Head of caudate nucleus (tissue), 42 donors: ENCODE measurements around the gene GIPC3.
"Not testable (repeated sequence)": the region's sequence is repeated elsewhere in the genome, so short reads cannot be mapped to it uniquely, and the experiment has no call there.

Experiments used
- DNase-seq, 42 donors: peaks; one replicate each; pipeline versions ENCODE4 v3.0.0 to v3.0.0-alpha.2; 2020 to 2021; ENCODE audit warnings: mixed read lengths in 7 of 42
- intact Hi-C: fragments of 100-400 bp; cut with DNase I; formaldehyde crosslinking; loops from one replicate; pipeline ENCODE4 v1.15.0; 2022

Gene GIPC3

DNA sequence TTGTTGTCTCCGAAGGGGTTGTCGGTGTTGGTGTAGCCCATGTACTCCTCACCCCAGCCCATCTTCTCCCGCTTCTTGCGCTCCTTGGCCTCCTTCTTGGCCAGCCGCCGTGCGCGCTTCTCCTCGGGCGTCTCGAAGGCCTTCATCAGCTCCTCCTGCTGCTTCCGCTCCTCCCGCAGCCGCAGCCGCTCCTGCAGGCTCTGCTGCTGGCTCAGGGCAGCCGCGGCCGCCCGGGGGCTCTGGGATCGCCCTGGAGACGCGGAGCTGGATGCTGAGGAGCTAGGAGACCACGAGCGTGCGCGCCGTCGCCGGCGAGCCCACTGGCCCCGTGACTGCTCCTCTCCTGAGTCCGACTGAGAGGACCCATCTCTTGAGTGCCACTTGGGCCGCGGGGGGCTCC, 38.4 kb downstream of the GIPC3 start:
- no peak for DNase-seq
- intact Hi-C loops: loop anchor here (5.0 kb wide), 1 partner anchor 46 kb away; no protein-coding TSS in a partner anchor

GRCh38 chr19:3625996-3626472, 40.8 kb downstream of the GIPC3 start:
- peak in 1 of 42 donors; percentile 54 for DNase-seq
- intact Hi-C loops: no loop called here

GRCh38 chr19:3626473-3627350, 41.4 kb downstream of the GIPC3 start, which contains the start of gene CACTIN:
CACTIN (minus strand) TSS chr19:3626790; CDS start chr19:3626762, 28 bp downstream.
- peak; percentile 96 to 100 (median 99) for DNase-seq
- intact Hi-C loops: no loop called here

DNA sequence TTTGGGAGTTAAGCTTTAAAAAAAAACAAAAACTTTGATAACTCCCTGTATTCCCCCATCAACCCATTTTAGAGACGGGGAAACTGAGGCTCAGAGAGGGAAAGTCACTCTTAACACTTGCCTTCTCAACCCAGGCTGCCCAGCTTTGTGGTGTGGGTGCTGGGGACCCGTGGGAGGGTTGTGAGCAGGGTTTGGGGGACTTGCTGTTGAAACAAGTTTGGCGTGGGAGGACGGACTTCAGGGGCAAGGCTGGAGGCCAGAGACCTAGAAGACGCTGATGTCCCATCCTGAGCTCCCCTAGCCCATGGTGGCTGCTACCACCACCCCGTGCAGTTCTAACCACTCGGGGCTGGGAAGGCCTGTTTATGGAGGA, 42.1 kb downstream of the GIPC3 start:
- intact Hi-C loops: no loop called here
- DNase-seq: peak in 1 of 42 donors; percentile 49

GRCh38 chr19:3628766-3629165, 43.5 kb downstream of the GIPC3 start:
- DNase-seq, intact Hi-C loops: not testable (repeated sequence)

- DNase-seq: no peak
- intact Hi-C loops: no loop called here
Observed at GRCh38 chr19:3631053-3631861, 46.0 kb downstream of the GIPC3 start.

- intact Hi-C loops: no loop called here
- DNase-seq: no peak
Observed at GRCh38 chr19:3632098-3632497, 46.8 kb downstream of the GIPC3 start.

- peak in 31 of 42 donors; percentile 18 to 72 (median 49) for DNase-seq
Observed at GRCh38 chr19:3632739-3633558, 47.7 kb downstream of the GIPC3 start.

GRCh38 chr19:3633559-3633988, 48.3 kb downstream of the GIPC3 start:
- intact Hi-C loops: no loop called here
- DNase-seq: no peak

More at GRCh38 chr19:3632739-3633558, 47.7 kb downstream of the GIPC3 start:
- intact Hi-C loops: no loop called here

- no peak for DNase-seq
- intact Hi-C loops: no loop called here
Observed at GRCh38 chr19:3634496-3635045, 49.3 kb downstream of the GIPC3 start.

DNA sequence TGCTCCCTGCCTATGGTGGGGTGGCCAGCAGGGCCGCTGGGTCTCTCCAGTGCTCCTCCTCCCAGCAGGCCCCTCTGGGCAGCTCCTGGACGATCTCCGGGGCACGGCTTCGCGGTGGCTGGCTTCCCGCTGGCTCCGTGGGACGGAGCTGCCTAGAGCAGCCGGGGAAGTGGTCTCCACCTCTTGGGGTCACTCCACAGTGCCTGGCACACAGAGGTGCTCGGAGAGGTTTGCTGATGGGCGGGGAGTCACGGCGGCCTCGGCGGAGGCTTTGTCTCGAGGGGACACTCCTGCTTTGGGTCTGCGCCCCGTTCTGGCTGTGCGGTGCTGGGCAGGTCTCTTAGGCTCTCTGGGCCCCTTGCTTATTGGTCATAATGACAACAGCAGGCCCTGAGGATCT, 51.2 kb downstream of the GIPC3 start:
- intact Hi-C loops: no loop called here
- no peak for DNase-seq

DNA sequence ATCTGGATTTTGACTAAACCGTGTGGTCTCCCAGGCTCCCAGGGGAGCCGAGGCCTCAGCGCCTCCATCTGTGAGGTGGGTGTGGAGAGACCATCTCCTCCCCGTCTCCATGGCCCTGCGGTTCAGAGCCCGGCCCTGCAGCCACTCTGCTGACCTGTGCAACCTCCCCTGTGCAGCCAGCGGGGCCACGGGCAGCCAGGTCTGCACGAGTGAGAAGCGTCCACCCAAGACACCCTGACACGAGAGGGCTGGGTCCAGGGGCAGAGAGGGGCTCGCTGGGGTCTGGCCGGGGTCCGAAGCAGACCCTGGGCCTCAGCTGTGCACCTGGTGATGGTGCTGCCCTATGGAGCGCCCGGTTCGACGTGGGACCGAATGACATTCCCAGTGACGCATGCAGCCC, 51.7 kb downstream of the GIPC3 start:
- intact Hi-C loops: no loop called here

DNA sequence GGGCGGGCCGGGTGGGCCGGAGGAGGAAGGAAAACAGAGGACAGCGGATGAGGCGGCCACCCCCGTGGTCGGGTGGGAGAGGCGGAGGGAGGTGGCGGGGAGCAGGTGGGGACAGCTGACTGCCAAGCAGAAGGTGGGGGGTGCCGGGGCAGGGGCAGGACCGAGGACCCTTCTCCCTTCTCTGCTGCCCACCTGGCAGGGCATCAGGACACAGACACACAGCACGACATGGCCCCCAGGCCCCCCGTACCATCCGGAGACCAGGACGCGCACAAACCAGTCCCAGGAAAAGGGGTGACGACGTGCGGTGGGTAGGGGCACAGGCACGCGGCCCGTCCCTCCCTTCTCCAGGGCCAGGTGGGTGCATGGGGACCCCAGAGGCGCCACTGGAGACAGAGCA, 52.3 kb downstream of the GIPC3 start:
- no peak for DNase-seq
- intact Hi-C loops: no loop called here

More for the DNA sequence above, 51.7 kb downstream of the GIPC3 start:
- DNase-seq: no peak

- intact Hi-C loops: no loop called here
- peak in 2 of 42 donors; percentile 28 to 36 for DNase-seq
Observed at GRCh38 chr19:3638208-3639193, 53.2 kb downstream of the GIPC3 start.

GRCh38 chr19:3639479-3639878, 54.2 kb downstream of the GIPC3 start:
- intact Hi-C loops: no loop called here
- DNase-seq: no peak

- intact Hi-C loops: no loop called here
- DNase-seq: no peak
Observed at GRCh38 chr19:3641515-3642269, 56.4 kb downstream of the GIPC3 start.

DNA sequence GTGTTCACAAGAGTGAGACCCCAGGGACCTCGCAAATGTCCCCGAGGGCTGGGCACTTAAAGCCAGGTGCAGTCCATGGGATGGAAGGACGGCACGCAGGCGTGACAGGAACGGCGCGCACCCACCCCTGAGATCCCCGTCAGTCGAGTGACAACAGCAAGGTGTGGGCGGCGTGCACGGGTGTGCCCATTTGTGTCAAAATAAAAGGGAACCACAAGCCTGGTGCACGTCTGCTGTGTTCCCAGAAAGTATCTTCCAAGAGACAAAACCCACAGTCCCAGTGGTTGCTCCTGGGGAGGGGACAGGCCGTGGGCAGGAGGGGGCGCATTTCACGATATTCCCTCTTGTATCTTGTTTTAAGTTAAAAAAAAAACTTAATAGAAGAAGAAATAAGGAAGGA, 57.0 kb downstream of the GIPC3 start:
- intact Hi-C loops: no loop called here

More for the DNA sequence above, 57.0 kb downstream of the GIPC3 start:
- peak in 33 of 42 donors; percentile 17 to 78 (median 50) for DNase-seq
